SK-N-MC (cell line): ENCODE results near the gene PMPCA.

Source experiments
- EZH2 ChIP-seq: fragments of 200-600 bp; sonication (generic); IDR thresholded peaks from one replicate; pipeline ENCODE4 v1.6.1; 2017; ENCODE audit warnings: antibody characterized with exemption
- FOXP2 ChIP-seq: optimal IDR thresholded peaks from 2 replicates; pipeline ENCODE3; 2011; ENCODE audit warnings: mild to moderate bottlenecking, moderate library complexity; ENCODE audit not compliant: insufficient read depth; ENCODE audit errors: extremely low read length, control extremely low read depth
- POLR2AphosphoS5 ChIP-seq: IDR thresholded peaks from 2 replicates; pipeline ENCODE4 v1.6.1; 2012; ENCODE audit warnings: mild to moderate bottlenecking, low read depth, low read length, borderline replicate concordance

DNA sequence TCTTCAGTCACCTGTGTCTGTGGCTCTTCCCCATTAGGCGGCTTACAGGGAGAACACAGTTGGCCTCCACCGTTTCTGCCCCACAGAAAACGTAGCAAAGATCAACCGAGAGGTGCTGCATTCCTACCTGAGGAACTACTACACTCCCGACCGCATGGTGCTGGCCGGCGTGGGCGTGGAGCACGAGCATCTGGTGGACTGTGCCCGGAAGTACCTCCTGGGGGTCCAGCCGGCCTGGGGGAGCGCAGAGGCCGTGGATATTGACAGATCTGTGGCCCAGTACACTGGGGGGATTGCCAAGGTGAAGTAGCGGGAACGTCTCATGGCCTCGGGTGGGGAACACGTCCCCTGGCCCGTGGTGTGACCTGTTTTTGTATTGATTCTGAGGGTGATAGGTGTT lies 6.5 kb downstream of the PMPCA start:
- TF ChIP-seq EZH2: no peak
- TF ChIP-seq POLR2AphosphoS5: no peak
- TF ChIP-seq FOXP2: no peak
